GM12864 (cell line): ENCODE measurements around the gene SBF1.

ENCODE experiments used
- DNase-seq: peaks from one replicate; pipeline ENCODE4 v3.0.0-alpha.2; 2011; ENCODE audit warnings: low read depth
- H3K4me3 ChIP-seq: 2 replicates; pipeline ENCODE4 v1.5.1; 2011; ENCODE audit warnings: mild to moderate bottlenecking, low read depth, low read length, control low read depth
- TF ChIP-seq, protein P1 (sequence below): IDR thresholded peaks from 2 replicates; pipeline ENCODE4 v1.5.1; 2011; ENCODE audit warnings: low read depth, mild to moderate bottlenecking, moderate library complexity, low read length, control low read depth, inconsistent platforms; ENCODE audit errors: missing control alignments

Gene SBF1

DNA sequence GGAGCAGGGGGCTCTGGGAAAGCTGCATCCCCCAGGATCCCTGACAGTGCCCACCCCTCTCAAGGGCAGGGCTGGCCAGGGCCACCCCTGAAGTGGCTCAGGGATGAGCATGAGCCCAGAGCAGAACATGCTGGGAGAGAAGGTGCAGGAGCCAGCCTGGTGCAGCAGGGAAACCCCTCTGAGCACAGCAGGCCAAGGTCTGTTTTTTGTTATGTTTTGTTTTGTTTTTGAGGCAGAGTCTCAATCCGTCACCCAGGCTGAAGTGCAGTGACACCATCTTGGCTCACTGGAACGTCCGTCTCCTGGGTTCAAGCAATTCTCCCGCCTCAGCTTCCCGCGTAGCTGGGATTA is 792 bp upstream of the SBF1 start:
- no peak overlapping the region; the same call in 1 of the 2 replicates for H3K4me3 ChIP-seq
- TF ChIP-seq, protein P1, sequence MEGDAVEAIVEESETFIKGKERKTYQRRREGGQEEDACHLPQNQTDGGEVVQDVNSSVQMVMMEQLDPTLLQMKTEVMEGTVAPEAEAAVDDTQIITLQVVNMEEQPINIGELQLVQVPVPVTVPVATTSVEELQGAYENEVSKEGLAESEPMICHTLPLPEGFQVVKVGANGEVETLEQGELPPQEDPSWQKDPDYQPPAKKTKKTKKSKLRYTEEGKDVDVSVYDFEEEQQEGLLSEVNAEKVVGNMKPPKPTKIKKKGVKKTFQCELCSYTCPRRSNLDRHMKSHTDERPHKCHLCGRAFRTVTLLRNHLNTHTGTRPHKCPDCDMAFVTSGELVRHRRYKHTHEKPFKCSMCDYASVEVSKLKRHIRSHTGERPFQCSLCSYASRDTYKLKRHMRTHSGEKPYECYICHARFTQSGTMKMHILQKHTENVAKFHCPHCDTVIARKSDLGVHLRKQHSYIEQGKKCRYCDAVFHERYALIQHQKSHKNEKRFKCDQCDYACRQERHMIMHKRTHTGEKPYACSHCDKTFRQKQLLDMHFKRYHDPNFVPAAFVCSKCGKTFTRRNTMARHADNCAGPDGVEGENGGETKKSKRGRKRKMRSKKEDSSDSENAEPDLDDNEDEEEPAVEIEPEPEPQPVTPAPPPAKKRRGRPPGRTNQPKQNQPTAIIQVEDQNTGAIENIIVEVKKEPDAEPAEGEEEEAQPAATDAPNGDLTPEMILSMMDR: no peak
- DNase-seq: no peak

DNA sequence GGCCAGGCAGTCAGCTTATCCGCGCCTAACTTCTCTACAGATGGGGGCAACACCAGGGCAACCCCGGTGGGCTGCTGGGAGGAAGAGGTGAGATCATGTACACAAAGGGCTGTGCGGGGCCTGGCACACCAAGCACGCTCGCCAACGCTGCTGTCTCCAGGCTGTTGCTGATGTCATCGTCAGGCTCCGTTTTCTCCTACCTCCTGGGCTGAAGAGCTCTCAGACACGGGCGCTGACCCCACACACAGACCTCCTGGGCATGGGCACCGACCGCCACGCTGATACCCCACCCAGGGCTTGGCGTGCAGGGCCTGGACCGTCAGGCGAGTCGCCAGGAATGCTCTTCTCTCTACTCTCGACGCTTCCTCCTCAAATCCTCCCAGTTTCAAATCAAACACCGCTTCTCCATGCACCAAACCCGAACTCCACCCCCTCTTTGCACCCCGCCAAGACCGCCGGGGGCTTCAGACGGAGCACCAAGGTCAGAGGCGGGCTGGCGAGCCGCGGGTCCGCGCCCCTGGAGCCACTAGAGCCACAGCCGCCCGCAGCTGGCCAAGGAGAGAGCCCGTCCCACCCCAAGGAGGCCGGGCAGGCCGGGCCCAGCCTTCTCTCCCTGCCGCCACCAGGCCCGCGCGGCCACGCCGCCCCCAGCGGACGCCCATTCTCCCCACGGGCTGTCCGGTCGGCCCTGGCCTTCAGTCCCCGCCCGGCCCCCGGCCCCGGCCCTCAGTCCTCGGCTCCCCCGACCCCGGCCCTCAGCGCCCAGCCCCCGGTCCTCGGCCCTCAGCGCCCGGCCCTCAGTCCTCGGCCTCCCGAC is 772 bp downstream of the SBF1 start:
- DNase-seq: no peak
- H3K4me3 ChIP-seq: peak overlapping the region; percentile 59
- TF ChIP-seq, protein P1: no peak

DNA sequence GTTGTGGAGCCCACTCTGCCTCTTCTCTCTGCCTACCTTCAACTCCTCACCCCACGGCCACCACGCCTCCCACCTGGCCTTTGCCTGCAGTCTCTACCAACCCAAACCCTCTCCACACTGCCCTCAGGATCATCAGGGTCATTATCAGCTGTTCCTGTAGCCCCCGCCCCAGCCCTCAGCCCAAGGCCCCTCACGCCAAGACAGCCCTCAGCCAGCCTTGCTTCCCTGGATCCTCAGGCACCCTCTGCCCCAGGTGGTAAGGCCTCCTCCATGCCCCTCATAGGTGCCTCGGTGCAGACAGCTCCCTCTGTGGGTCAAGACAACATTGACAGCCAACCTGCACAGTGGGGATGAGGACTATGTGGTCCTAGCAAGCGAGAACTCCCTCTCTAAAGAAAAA is 1.7 kb downstream of the SBF1 start:
- no peak overlapping the region for H3K4me3 ChIP-seq
- TF ChIP-seq, protein P1: peak; percentile 71

DNA sequence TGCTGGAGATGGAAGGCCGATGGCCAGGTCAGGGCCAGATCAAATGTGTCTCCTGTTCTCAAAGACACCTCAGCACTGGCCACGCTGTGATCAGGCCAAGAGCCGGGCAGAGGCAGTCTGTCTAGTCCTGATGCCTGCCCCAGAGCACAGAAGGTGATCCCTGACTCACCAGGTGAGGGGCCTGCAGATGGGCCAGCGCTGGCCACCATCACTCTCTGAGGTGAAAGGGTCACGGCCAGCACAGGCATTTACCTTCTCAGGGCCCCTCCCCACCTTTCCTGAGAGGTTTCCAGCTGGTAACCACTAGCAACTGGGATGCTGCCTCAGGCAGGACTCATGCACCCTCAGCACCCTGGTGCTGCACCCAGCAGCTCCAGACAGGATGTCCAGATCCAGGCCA is 2.9 kb downstream of the SBF1 start:
- no peak overlapping the region for H3K4me3 ChIP-seq
- no peak for DNase-seq
- TF ChIP-seq, protein P1: no peak

More for the DNA sequence above, 1.7 kb downstream of the SBF1 start:
- no peak for DNase-seq

DNA sequence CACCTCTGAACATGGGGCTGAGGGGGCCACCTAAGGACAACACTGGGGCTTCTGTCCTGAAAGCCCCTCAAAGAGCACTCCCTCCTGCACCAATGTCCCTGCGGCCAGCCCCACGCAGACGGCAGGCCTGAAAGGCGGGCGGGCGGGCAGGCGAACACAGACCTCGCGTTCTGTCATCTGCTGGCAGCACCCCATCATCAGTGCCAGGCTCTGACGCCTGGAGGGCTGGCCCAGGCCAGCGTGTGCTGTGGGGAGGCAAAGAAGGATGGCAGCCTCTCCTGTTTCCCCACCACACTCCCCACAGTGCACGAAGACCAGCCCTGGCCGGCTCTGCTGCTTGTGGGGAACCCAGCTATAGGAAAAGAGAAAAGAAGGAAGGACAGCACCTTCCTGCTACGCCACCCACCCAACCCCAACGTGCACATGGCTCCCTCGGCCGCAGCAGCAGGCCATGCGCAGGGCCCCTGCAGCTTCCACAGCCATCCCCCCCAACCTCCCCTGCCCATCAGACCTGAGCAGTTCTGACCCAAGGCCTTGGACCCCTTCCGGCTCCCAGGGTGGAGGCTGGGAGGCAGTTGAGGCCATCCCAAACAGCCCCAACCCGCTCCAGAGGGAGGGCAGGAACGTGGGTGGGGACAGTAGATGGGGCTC is 3.5 kb downstream of the SBF1 start:
- DNase-seq: no peak
- H3K4me3 ChIP-seq: no peak overlapping the region
- TF ChIP-seq, protein P1: no peak

DNA sequence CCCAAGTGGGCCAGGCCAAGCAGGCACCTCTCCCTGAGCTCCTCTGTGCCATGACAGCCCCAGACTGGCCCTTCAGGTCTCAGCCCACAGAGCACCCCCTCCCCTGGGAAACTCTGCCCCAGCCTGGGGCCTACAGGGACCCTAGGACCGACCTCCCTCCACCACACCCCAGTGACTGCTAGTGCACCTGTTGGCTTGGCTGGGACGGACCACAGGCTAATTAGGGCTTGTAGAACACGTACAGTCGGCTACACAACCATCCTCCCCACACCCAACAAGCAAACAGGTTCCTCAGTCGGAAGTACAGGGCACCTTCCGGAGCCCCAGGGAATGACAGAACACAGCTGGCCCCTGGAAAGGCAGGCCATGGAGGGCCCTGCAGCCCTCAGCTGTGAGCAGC is 4.3 kb downstream of the SBF1 start:
- TF ChIP-seq, protein P1: no peak
- no peak for DNase-seq
- peak overlapping the region; percentile 19 for H3K4me3 ChIP-seq
